IMR-90 (cell line): ENCODE data around the gene RPP30. TPM values are rescaled to one million over a fixed set of nuclear protein-coding genes. Genes with fewer than 3 reads are reported as not detected.
A peak's percentile ranks its signal among the peaks of the same experiment; 100 is the strongest.

Source experiments
- ATAC-seq: fragments of 200-7000 bp; cut with Tn5 transposase; 2 replicates; pipeline ENCODE4 v1.9.1; 2020; ENCODE audit warnings: low read depth, mild to moderate bottlenecking, moderate library complexity
- BruUV-seq: library from RNA; stranded (reverse); fragments of 400-500 nt; replicated peaks from 2 replicates; lab custom pipeline; 2021; lab: Mats Ljungman, UMichigan
- CTCF ChIA-PET: fragments of 300-600 bp; formaldehyde crosslinking; extraction: SDS; loops from one replicate; lab custom pipeline; 2021; ENCODE audit warnings: antibody characterized with exemption; lab: Yijun Ruan, JAX
- POLR2A ChIA-PET: fragments of 300-600 bp; sonication (Branson Sonifier 250); formaldehyde crosslinking; loops from one replicate; lab custom pipeline; 2022; ENCODE audit warnings: antibody characterized with exemption; ENCODE audit not compliant: unreplicated experiment; lab: Charles Lee
- DNase-seq: peaks from one replicate; pipeline ENCODE4 v3.0.0; 2013
- H2AFZ ChIP-seq: replicated peaks from 2 replicates; pipeline ENCODE3; 2013; ENCODE audit warnings: low read length, mild to moderate bottlenecking; ENCODE audit not compliant: poor library complexity
- H2AK5ac ChIP-seq: 2 replicates; pipeline ENCODE4 v1.6.1; 2013; ENCODE audit warnings: low read depth, low read length, inconsistent platforms
- H2AK9ac ChIP-seq: replicated peaks from 2 replicates; pipeline ENCODE3; 2013; ENCODE audit warnings: mild to moderate bottlenecking, low read depth, low read length, moderate library complexity; ENCODE audit not compliant: poor library complexity
- H2BK120ac ChIP-seq: 2 replicates; pipeline ENCODE4 v1.6.1; 2013; ENCODE audit warnings: low read depth, low read length, inconsistent platforms
- H2BK15ac ChIP-seq: 3 replicates; pipeline ENCODE4 v1.6.1; 2013; ENCODE audit warnings: low read depth, low read length, inconsistent platforms
- H2BK20ac ChIP-seq: 2 replicates; pipeline ENCODE4 v1.6.1; 2013; ENCODE audit warnings: low read depth, mild to moderate bottlenecking, inconsistent platforms, low read length, moderate library complexity
- H2BK5ac ChIP-seq: 2 replicates; pipeline ENCODE4 v1.6.1; 2013; ENCODE audit warnings: mild to moderate bottlenecking, low read depth, low read length, inconsistent platforms; ENCODE audit not compliant: poor library complexity, severe bottlenecking
- H3K14ac ChIP-seq: replicated peaks from 2 replicates; pipeline ENCODE4 v1.6.1; 2013; ENCODE audit warnings: low read depth, low read length, inconsistent platforms
- H3K18ac ChIP-seq: 2 replicates; pipeline ENCODE4 v1.6.1; 2013; ENCODE audit warnings: low read depth, low read length, control low read depth
- H3K23ac ChIP-seq: 2 replicates; pipeline ENCODE4 v1.6.1; 2013; ENCODE audit warnings: low read depth, low read length, inconsistent platforms
- H3K27ac ChIP-seq: 2 replicates; pipeline ENCODE4 v1.5.1; 2013; ENCODE audit warnings: mild to moderate bottlenecking, control low read depth, low read length; ENCODE audit not compliant: insufficient read depth
- H3K27me3 ChIP-seq: 2 replicates; pipeline ENCODE4 v1.6.1; 2013; ENCODE audit warnings: low read length; ENCODE audit not compliant: control insufficient read depth, insufficient read depth
- H3K36me3 ChIP-seq: 2 replicates; pipeline ENCODE4 v1.6.1; 2013; ENCODE audit warnings: low read length, mixed read lengths; ENCODE audit not compliant: control insufficient read depth, insufficient read depth
- H3K4ac ChIP-seq: 2 replicates; pipeline ENCODE4 v1.6.1; 2013; ENCODE audit warnings: low read depth, low read length, inconsistent platforms
- H3K4me1 ChIP-seq: 2 replicates; pipeline ENCODE4 v1.6.1; 2013; ENCODE audit warnings: low read length, mixed read lengths; ENCODE audit not compliant: control insufficient read depth, insufficient read depth
- H3K4me2 ChIP-seq: 2 replicates; pipeline ENCODE4 v1.6.1; 2013; ENCODE audit warnings: low read depth, mild to moderate bottlenecking, control low read depth, low read length, moderate library complexity
- H3K4me3 ChIP-seq: 2 replicates; pipeline ENCODE4 v1.5.1; 2013; ENCODE audit warnings: low read depth, mild to moderate bottlenecking, control low read depth, low read length, moderate library complexity; ENCODE audit not compliant: insufficient read depth
- H3K56ac ChIP-seq: 2 replicates; pipeline ENCODE4 v1.6.1; 2013; ENCODE audit warnings: low read length, inconsistent platforms; ENCODE audit not compliant: insufficient read depth; ENCODE audit errors: extremely low read depth
- H3K79me1 ChIP-seq, 2 experiments: 2 replicates each; pipeline ENCODE4 v1.6.1; 2013; ENCODE audit warnings: low read length in 2 of 2, inconsistent platforms in 1 of 2, low read depth in 1 of 2
- H3K9ac ChIP-seq: 2 replicates; pipeline ENCODE4 v1.6.1; 2013; ENCODE audit warnings: low read depth, low read length, control low read depth
- H3K9me1 ChIP-seq: 2 replicates; pipeline ENCODE4 v1.6.1; 2013; ENCODE audit warnings: low read length, inconsistent platforms; ENCODE audit not compliant: insufficient read depth
- H3K9me3 ChIP-seq: 2 replicates; pipeline ENCODE4 v1.6.1; 2013; ENCODE audit warnings: low read length; ENCODE audit not compliant: control insufficient read depth, insufficient read depth
- H4K20me1 ChIP-seq: 2 replicates; pipeline ENCODE4 v1.6.1; 2013; ENCODE audit warnings: low read length, inconsistent platforms; ENCODE audit not compliant: insufficient read depth
- H4K5ac ChIP-seq: 2 replicates; pipeline ENCODE4 v1.6.1; 2013; ENCODE audit warnings: mild to moderate bottlenecking, low read depth, low read length, control low read depth
- H4K8ac ChIP-seq, 2 experiments: 2 replicates each; pipeline ENCODE4 v1.6.1; 2013; ENCODE audit warnings: low read depth in 2 of 2, low read length in 2 of 2, control low read depth in 1 of 2, inconsistent platforms in 1 of 2
- H4K91ac ChIP-seq: 2 replicates; pipeline ENCODE4 v1.6.1; 2013; ENCODE audit warnings: low read depth, low read length, inconsistent platforms; ENCODE audit not compliant: insufficient read depth
- BHLHE40 ChIP-seq: fragments of 150-350 bp; IDR thresholded peaks from 2 replicates; pipeline ENCODE4 v1.6.1; 2016; ENCODE audit warnings: mild to moderate bottlenecking, low read depth, low read length
- CEBPB ChIP-seq: IDR thresholded peaks from 2 replicates; pipeline ENCODE4 v1.6.1; 2012; ENCODE audit warnings: low read depth, low read length, improper control_type of control experiment
- CHD1 ChIP-seq: IDR thresholded peaks from 2 replicates; pipeline ENCODE4 v1.6.1; 2012; ENCODE audit warnings: low read depth, low read length, improper control_type of control experiment
- CTCF ChIP-seq: conservative IDR thresholded peaks from 2 replicates; pipeline ENCODE4 v1.5.1; 2012; ENCODE audit warnings: mild to moderate bottlenecking, low read depth, low read length, improper control_type of control experiment
- FOS ChIP-seq: fragments of 150-350 bp; IDR thresholded peaks from 2 replicates; pipeline ENCODE4 v1.6.1; 2016; ENCODE audit warnings: low read depth, low read length
- MAFK ChIP-seq: IDR thresholded peaks from 2 replicates; pipeline ENCODE4 v1.6.1; 2012; ENCODE audit warnings: low read depth, low read length, improper control_type of control experiment
- MAZ ChIP-seq: IDR thresholded peaks from 2 replicates; pipeline ENCODE4 v1.6.1; 2012; ENCODE audit warnings: low read depth, mild to moderate bottlenecking, low read length, improper control_type of control experiment, moderate library complexity, borderline replicate concordance
- MXI1 ChIP-seq: IDR thresholded peaks from 2 replicates; pipeline ENCODE4 v1.6.1; 2012; ENCODE audit warnings: low read depth, mild to moderate bottlenecking, low read length, moderate library complexity, borderline replicate concordance
- NFE2L2 ChIP-seq: fragments of 150-350 bp; IDR thresholded peaks from 2 replicates; pipeline ENCODE4 v1.6.1; 2016; ENCODE audit warnings: low read depth, mild to moderate bottlenecking, low read length
- POLR2A ChIP-seq: IDR thresholded peaks from 2 replicates; pipeline ENCODE4 v1.6.1; 2012; ENCODE audit warnings: mild to moderate bottlenecking, low read depth, low read length
- RAD21 ChIP-seq: IDR thresholded peaks from 2 replicates; pipeline ENCODE4 v1.6.1; 2012; ENCODE audit warnings: low read length, improper control_type of control experiment
- RCOR1 ChIP-seq: IDR thresholded peaks from 2 replicates; pipeline ENCODE4 v1.6.1; 2012; ENCODE audit warnings: mild to moderate bottlenecking, low read length, improper control_type of control experiment; ENCODE audit not compliant: insufficient replicate concordance
- RFX5 ChIP-seq: IDR thresholded peaks from 2 replicates; pipeline ENCODE4 v1.8.0; 2012; ENCODE audit warnings: low read depth, mild to moderate bottlenecking, low read length, moderate library complexity
- SMC3 ChIP-seq: fragments of 150-350 bp; IDR thresholded peaks from 2 replicates; pipeline ENCODE4 v1.6.1; 2016; ENCODE audit warnings: low read depth, mild to moderate bottlenecking, antibody characterized with exemption, low read length, moderate library complexity
- USF2 ChIP-seq: fragments of 150-350 bp; IDR thresholded peaks from 2 replicates; pipeline ENCODE4 v1.6.1; 2017; ENCODE audit warnings: mild to moderate bottlenecking, antibody characterized with exemption, low read length, low read depth
- WGBS, 2 experiments: methylation state at CpG; one replicate each; pipeline versions ENCODE4 v1.1.5 to v1.1.7; 2013; ENCODE audit warnings: missing lambda C conversion rate in 2 of 2; ENCODE audit not compliant: insufficient read length in 1 of 2; ENCODE audit errors: extremely low coverage in 2 of 2; 5-methylcytosine and 5-hydroxymethylcytosine counted together
- dilution Hi-C: fragments of 300-500 bp; cut with HindIII; formaldehyde crosslinking; loops from one replicate; pipeline ENCODE4 v1.14.3; 2018; ENCODE audit warnings: low sequenced_read_pairs; ENCODE audit not compliant: unreplicated experiment
- in situ Hi-C: fragments of 300-500 bp; cut with MboI; formaldehyde crosslinking; loops from 3 replicates; pipeline ENCODE4 v1.14.3; 2019; ENCODE audit warnings: low sequenced_read_pairs, inconsistent platforms, mixed read lengths
- intact Hi-C: fragments of 100-400 bp; cut with micrococcal nuclease; formaldehyde crosslinking; loops from 2 replicates; pipeline ENCODE4 v1.10.0; 2022
- polyA plus RNA-seq, 3 experiments: library from polyadenylated mRNA; depleted of rRNA; stranded (reverse); fragments of >200 nt; gene quantifications; 2 replicates each; pipeline ENCODE4 v1.2.3, GENCODE V29; 2012; ENCODE audit warnings: low replicate concordance in 1 of 3
- total RNA-seq: library from RNA; depleted of rRNA; stranded (reverse); fragments of >200 nt; gene quantifications from 2 replicates; pipeline ENCODE4 v1.2.3, GENCODE V29; 2012

Gene RPP30
- total and polyA plus RNA-seq, 2 of the 4 experiments (the other 2 are of a cell fraction): 27.6 to 45.2 TPM

GRCh38 chr10:90930971-90931871, 59.4 kb downstream of the RPP30 start:
- in situ Hi-C loops (no loop called here), dilution Hi-C loops (no loop called here), intact Hi-C loops (loop anchor here (1.0 kb wide), 1 partner anchor 10 kb away; the partner anchor contains the start of gene ANKRD1)
- Histone ChIP-seq H3K9ac (peak overlapping the region; percentile 76), H2BK15ac (peak overlapping the region; percentile 90), H2AK5ac (peak overlapping the region; percentile 97), H3K18ac (peak overlapping the region; percentile 93), H3K27ac (peak overlapping the region; percentile 96), H3K4me3 (no peak overlapping the region), H3K27me3 (no peaks in the 10 kb centered on the region), H3K4me2 (peak overlapping the region; percentile 66), H2AK9ac (peak overlapping the region; percentile 92), H4K8ac (peak overlapping the region; percentile 70 to 98), H3K4ac (peak overlapping the region; percentile 98), H4K91ac (peak overlapping the region; percentile 99), H3K9me3 (no peaks in the 10 kb centered on the region), H3K56ac (peak overlapping the region; percentile 97), H2AFZ (peak overlapping the region; percentile 80), H3K79me1 (no peaks in the 10 kb centered on the region), H4K20me1 (no peaks in the 10 kb centered on the region), H2BK5ac (peak overlapping the region; percentile 96), H3K9me1 (peaks cover 10% of the 10 kb centered on the region), H3K14ac (peak overlapping the region; percentile 95), H2BK120ac (peak overlapping the region; percentile 96), H2BK20ac (peak overlapping the region; percentile 99), H4K5ac (peak overlapping the region; percentile 86), H3K4me1 (peaks cover 20% of the 10 kb centered on the region), H3K23ac (peak overlapping the region; percentile 98), H3K36me3 (no peaks in the 10 kb centered on the region)
- WGBS, 2 experiments: 67% methylated on average over 1 of the region's 6 CpGs; no CpG with 5 or more reads in 1 of the 2 experiments
- ATAC-seq (peak; percentile 76), DNase-seq (peak; percentile 85)
- BruUV-seq: no TSS peak
- POLR2A ChIA-PET: interaction anchor here (0.6 kb wide), 1 partner anchor 39 kb away, joined by 3 read pairs; no protein-coding TSS in a partner anchor
- TF ChIP-seq FOS (no peak), MXI1 (no peak), RFX5 (no peak), RCOR1 (no peak), SMC3 (no peak), MAZ (peak; percentile 97), NFE2L2 (no peak), RAD21 (no peak), MAFK (no peak), CHD1 (no peak), CEBPB (peak; percentile 2; the same call in 1 of the 2 replicates), BHLHE40 (peak; percentile 64; the same call in 1 of the 2 replicates), POLR2A (no peak), CTCF (no peak), USF2 (no peak)
- CTCF ChIA-PET: interaction anchor here (1.8 kb wide), 1 partner anchor 14 kb away, joined by 6 read pairs; no protein-coding TSS in a partner anchor
